ENCODE measurements around the gene ATOH8.

DNA sequence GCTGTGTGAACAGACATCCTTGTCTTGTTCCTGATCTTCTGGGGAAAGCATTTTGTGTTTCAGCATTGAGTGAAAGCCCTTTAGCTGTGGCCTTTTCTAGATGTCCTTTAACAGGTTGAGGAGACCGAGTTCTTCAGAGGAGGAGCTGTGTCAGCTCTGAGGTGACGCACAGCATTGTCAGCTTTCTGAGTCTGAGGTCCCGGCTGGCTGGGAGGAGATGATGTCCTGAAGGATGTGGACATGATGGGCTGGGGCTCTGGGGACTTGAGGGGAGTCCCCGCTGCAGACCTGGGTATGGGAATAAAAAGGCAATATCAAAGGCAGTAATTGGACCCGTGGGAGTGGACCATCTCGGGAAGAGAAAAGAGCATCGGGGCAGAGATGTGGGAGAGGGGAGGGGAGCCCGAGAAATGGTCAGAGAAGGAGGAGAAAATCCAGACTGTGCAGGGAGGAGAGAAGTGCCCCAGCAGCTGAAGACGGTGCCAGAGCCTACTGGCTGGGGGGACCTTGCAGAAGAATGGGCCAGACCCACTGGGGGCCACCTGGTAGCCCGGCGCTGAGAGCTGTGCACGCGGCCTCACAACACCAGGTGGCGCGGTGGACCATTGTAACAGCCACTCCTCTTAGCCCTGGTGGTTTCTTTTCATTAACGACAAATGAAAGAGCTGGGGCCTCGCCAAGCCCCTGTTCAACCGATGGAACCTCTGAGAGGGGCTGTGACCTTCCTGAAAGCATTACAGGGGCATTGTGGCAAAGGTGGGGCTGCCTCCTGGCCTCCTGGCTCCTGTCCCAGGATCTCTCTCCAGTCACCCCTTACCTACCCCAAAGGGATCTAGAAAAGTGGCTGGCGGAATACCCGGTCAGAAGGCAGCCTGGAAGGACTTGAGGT is 73.4 kb downstream of the ATOH8 start:
- TF ChIP-seq CTCF (IDR thresholded peaks at IDR 0.05; ENCODE audit: insufficient read depth, low read depth, low read length) (peak; percentile 61), EZH2 (IDR thresholded peaks at IDR 0.05; ENCODE audit: insufficient read depth, low read length) (no peak)
